Measurements from ENCODE around the gene DDX49. TPM values are rescaled to one million over a fixed set of nuclear protein-coding genes. Genes with fewer than 3 reads are reported as not detected.

DDX49 gene
- total and polyA plus RNA-seq, 9 of the 15 experiments (the other 6 are each of a cell fraction or from before 2014, with no cell fraction given): 1.1 to 113 (median 45.7) TPM

- TF ChIP-seq ZBTB2 (IDR thresholded peaks at IDR 0.05) (no peak), ATF6 (CRISPR knock-in tag; IDR thresholded peaks at IDR 0.05) (no peak), SRSF9 (IDR thresholded peaks at IDR 0.05; ENCODE audit: borderline replicate concordance, low read depth, low read length) (no peak), ZMIZ1 (IDR thresholded peaks at IDR 0.05; ENCODE audit: low read depth in 2 of 2, low read length in 2 of 2) (no peak)
Measured at GRCh38 chr19:18876865-18877264, 42.6 kb upstream of the DDX49 start (continued).

All from K562 (cell line).